Measurements from ENCODE around the gene TPD52L1.

GRCh38 chr6:125215252-125215819 lies 61.8 kb downstream of the TPD52L1 start:
- no peak for TF ChIP-seq POLR2A (IDR thresholded peaks at IDR 0.05)
- TF ChIP-seq, protein P1, sequence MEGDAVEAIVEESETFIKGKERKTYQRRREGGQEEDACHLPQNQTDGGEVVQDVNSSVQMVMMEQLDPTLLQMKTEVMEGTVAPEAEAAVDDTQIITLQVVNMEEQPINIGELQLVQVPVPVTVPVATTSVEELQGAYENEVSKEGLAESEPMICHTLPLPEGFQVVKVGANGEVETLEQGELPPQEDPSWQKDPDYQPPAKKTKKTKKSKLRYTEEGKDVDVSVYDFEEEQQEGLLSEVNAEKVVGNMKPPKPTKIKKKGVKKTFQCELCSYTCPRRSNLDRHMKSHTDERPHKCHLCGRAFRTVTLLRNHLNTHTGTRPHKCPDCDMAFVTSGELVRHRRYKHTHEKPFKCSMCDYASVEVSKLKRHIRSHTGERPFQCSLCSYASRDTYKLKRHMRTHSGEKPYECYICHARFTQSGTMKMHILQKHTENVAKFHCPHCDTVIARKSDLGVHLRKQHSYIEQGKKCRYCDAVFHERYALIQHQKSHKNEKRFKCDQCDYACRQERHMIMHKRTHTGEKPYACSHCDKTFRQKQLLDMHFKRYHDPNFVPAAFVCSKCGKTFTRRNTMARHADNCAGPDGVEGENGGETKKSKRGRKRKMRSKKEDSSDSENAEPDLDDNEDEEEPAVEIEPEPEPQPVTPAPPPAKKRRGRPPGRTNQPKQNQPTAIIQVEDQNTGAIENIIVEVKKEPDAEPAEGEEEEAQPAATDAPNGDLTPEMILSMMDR (IDR thresholded peaks at IDR 0.05) = no peak

All from uterus (tissue), 2 donors.